SK-N-SH (cell line): ENCODE results near the gene PEA15. TPM values are rescaled to one million over a fixed set of nuclear protein-coding genes. Genes with fewer than 3 reads are reported as not detected.

Source experiments
- CTCF ChIA-PET: fragments of 300-600, 350-600 bp; formaldehyde crosslinking; extraction: SDS; loops from one replicate; lab custom pipeline; 2021; lab: Yijun Ruan, JAX
- POLR2A ChIA-PET: fragments of 350-600 bp; sonication (Branson Sonifier 250); formaldehyde crosslinking; extraction: SDS; loops from one replicate; lab custom pipeline; 2020; ENCODE audit warnings: antibody characterized with exemption, inconsistent platforms; lab: Yijun Ruan, JAX
- DNase-seq: peaks from one replicate; pipeline ENCODE4 v3.0.0; 2012
- H2AFZ ChIP-seq: fragments of 200-600 bp; sonication (generic); 2 replicates; pipeline ENCODE4 v1.8.1; 2016; ENCODE audit warnings: antibody characterized with exemption, mild to moderate bottlenecking, low read depth
- H3F3A ChIP-seq: fragments of 200-600 bp; sonication (generic); replicated peaks from 2 replicates; pipeline ENCODE3; 2016; ENCODE audit warnings: antibody characterized with exemption, mild to moderate bottlenecking; ENCODE audit not compliant: insufficient read depth
- H3K27ac ChIP-seq, 2 experiments: fragments of 200-500 bp in 1 of 2; fragments of 200-600 bp in 1 of 2; sonication (Bioruptor generic) in 1 of 2; sonication (generic), shearing (Covaris generic) in 1 of 2; 2 replicates each; pipeline versions ENCODE4 v1.5.1 to v1.6.1; 2014 to 2016; ENCODE audit warnings: low read depth in 2 of 2, inconsistent platforms in 1 of 2, low read length in 1 of 2, mild to moderate bottlenecking in 1 of 2, mixed read lengths in 1 of 2
- H3K27me3 ChIP-seq: fragments of 200-600 bp; sonication (generic), shearing (Covaris generic); 2 replicates; pipeline ENCODE4 v1.6.1; 2016; ENCODE audit warnings: mixed run types; ENCODE audit not compliant: insufficient read depth
- H3K36me3 ChIP-seq, 2 experiments: fragments of 200-500 bp in 1 of 2; fragments of 200-600 bp in 1 of 2; sonication (Bioruptor generic) in 1 of 2; sonication (generic) in 1 of 2; replicated peaks in 1 of 2; 2 replicates each; pipeline versions ENCODE3 to v1.5.1; 2014 to 2016; ENCODE audit warnings: low read length in 1 of 2, mild to moderate bottlenecking in 1 of 2; ENCODE audit not compliant: insufficient read depth in 2 of 2, control insufficient read depth in 1 of 2
- H3K4me1 ChIP-seq, 2 experiments: fragments of 200-500 bp in 1 of 2; fragments of 200-600 bp in 1 of 2; sonication (Bioruptor generic) in 1 of 2; sonication (generic), shearing (Covaris generic) in 1 of 2; 2 replicates each; pipeline versions ENCODE4 v1.5.1 to v1.6.1; 2014 to 2016; ENCODE audit warnings: low read depth in 1 of 2, low read length in 1 of 2, mixed run types in 1 of 2; ENCODE audit not compliant: insufficient read depth in 2 of 2, control insufficient read depth in 1 of 2
- H3K4me2 ChIP-seq: fragments of 200-600 bp; sonication (generic), shearing (Covaris generic); 2 replicates; pipeline ENCODE4 v1.6.1; 2017; ENCODE audit warnings: mixed run types
- H3K4me3 ChIP-seq, 2 experiments: fragments of 200-500 bp in 1 of 2; fragments of 200-600 bp in 1 of 2; sonication (Bioruptor generic) in 1 of 2; sonication (generic), shearing (Covaris generic) in 1 of 2; 2 replicates each; pipeline versions ENCODE4 v1.5.1 to v1.8.1; 2014 to 2016; ENCODE audit warnings: low read depth in 2 of 2, inconsistent platforms in 1 of 2, low read length in 1 of 2, mild to moderate bottlenecking in 1 of 2, mixed read lengths in 1 of 2, moderate library complexity in 1 of 2
- H3K79me2 ChIP-seq: fragments of 200-600 bp; sonication (generic); 2 replicates; pipeline ENCODE4 v1.8.1; 2017; ENCODE audit warnings: mild to moderate bottlenecking; ENCODE audit not compliant: insufficient read depth
- H3K9ac ChIP-seq: fragments of 200-600 bp; sonication (generic); 2 replicates; pipeline ENCODE4 v1.6.1; 2017; ENCODE audit warnings: mixed run types
- H3K9me2 ChIP-seq: fragments of 200-600 bp; sonication (generic); 2 replicates; pipeline ENCODE4 v1.6.1; 2017; ENCODE audit warnings: mixed run types
- H3K9me3 ChIP-seq: fragments of 200-600 bp; sonication (generic); 2 replicates; pipeline ENCODE4 v1.6.1; 2017; ENCODE audit warnings: mixed run types, mild to moderate bottlenecking, moderate library complexity
- H4K20me1 ChIP-seq: fragments of 200-600 bp; sonication (generic); 2 replicates; pipeline ENCODE4 v1.6.1; 2017; ENCODE audit warnings: mild to moderate bottlenecking, mixed run types; ENCODE audit not compliant: insufficient read depth
- FOSL2 ChIP-seq: IDR thresholded peaks from 2 replicates; pipeline ENCODE4 v1.4.0; 2012; ENCODE audit warnings: low read depth, mild to moderate bottlenecking, moderate library complexity, borderline replicate concordance
- FOXM1 ChIP-seq: IDR thresholded peaks from 2 replicates; pipeline ENCODE4 v1.4.0; 2012; ENCODE audit warnings: low read depth, mild to moderate bottlenecking
- GABPA ChIP-seq: IDR thresholded peaks from 2 replicates; pipeline ENCODE4 v1.4.0; 2012; ENCODE audit warnings: low read depth, mild to moderate bottlenecking
- GATA2 ChIP-seq: sonication (generic); formaldehyde crosslinking; IDR thresholded peaks from 2 replicates; pipeline ENCODE4 v1.5.0; 2020; ENCODE audit warnings: mild to moderate bottlenecking, missing genetic modification reagents
- MXI1 ChIP-seq: IDR thresholded peaks from 2 replicates; pipeline ENCODE4 v1.6.1; 2012; ENCODE audit warnings: mild to moderate bottlenecking, low read depth, low read length, improper control_type of control experiment
- NFIC ChIP-seq: IDR thresholded peaks from 2 replicates; pipeline ENCODE4 v1.4.0; 2012; ENCODE audit warnings: borderline replicate concordance
- NRF1 ChIP-seq: IDR thresholded peaks from 2 replicates; pipeline ENCODE4 v1.6.1; 2012; ENCODE audit warnings: low read depth, mild to moderate bottlenecking, low read length
- POLR2AphosphoS5 ChIP-seq: IDR thresholded peaks from 2 replicates; pipeline ENCODE4 v1.6.1; 2012; ENCODE audit warnings: low read depth, low read length
- RAD21 ChIP-seq: IDR thresholded peaks from 2 replicates; pipeline ENCODE4 v1.6.1; 2012; ENCODE audit warnings: mild to moderate bottlenecking, low read length
- RCOR1 ChIP-seq: fragments of 150-350 bp; IDR thresholded peaks from 2 replicates; pipeline ENCODE4 v1.6.1; 2017; ENCODE audit warnings: antibody characterized with exemption, low read length
- RFX5 ChIP-seq: IDR thresholded peaks from 2 replicates; pipeline ENCODE4 v1.6.1; 2012; ENCODE audit warnings: mild to moderate bottlenecking, improper control_type of control experiment, low read length
- RXRA ChIP-seq: IDR thresholded peaks from 2 replicates; pipeline ENCODE4 v1.4.0; 2012; ENCODE audit warnings: low read depth, mild to moderate bottlenecking, borderline replicate concordance
- SIN3A ChIP-seq: IDR thresholded peaks from 2 replicates; pipeline ENCODE4 v1.6.1; 2012; ENCODE audit warnings: low read depth, mild to moderate bottlenecking, low read length, moderate library complexity, borderline replicate concordance
- SMC3 ChIP-seq: IDR thresholded peaks from 2 replicates; pipeline ENCODE4 v1.6.1; 2012; ENCODE audit warnings: low read depth, low read length, improper control_type of control experiment
- TAF1 ChIP-seq: IDR thresholded peaks from 2 replicates; pipeline ENCODE4 v1.6.1; 2012; ENCODE audit warnings: low read depth, mild to moderate bottlenecking, low read length, moderate library complexity, borderline replicate concordance
- TCF12 ChIP-seq: IDR thresholded peaks from 2 replicates; pipeline ENCODE4 v1.4.0; 2012
- WGBS: methylation state at CpG from one replicate; pipeline ENCODE4 v1.1.6; 2017; ENCODE audit warnings: low lambda C conversion rate; 5-methylcytosine and 5-hydroxymethylcytosine counted together
- polyA plus RNA-seq, 3 experiments: library from polyadenylated mRNA; depleted of rRNA; stranded (reverse); fragments of >200 nt; gene quantifications; 2 replicates each; pipeline ENCODE4 v1.2.3, GENCODE V29; 2012
- TF ChIP-seq, protein P1 (sequence below): fragments of 200-600 bp; sonication (generic); IDR thresholded peaks from 2 replicates; pipeline ENCODE4 v1.6.1; 2017; ENCODE audit warnings: antibody characterized with exemption, mild to moderate bottlenecking, moderate library complexity
- TF ChIP-seq, protein P2 (sequence below): fragments of 150-350 bp; IDR thresholded peaks from 2 replicates; pipeline ENCODE4 v1.6.1; 2016; ENCODE audit warnings: mild to moderate bottlenecking, low read depth, low read length

PEA15 gene
- polyA plus RNA-seq, 1 of the 3 experiments (the other 2 are of a cell fraction): 322 TPM

GRCh38 chr1:160161965-160162705 is 43.0 kb upstream of the PEA15 start:
- Histone ChIP-seq H3K9ac (no peak overlapping the region), H3K79me2 (no peaks in the 10 kb centered on the region), H3K27ac (no peak overlapping the region), H3K9me2 (no peaks in the 10 kb centered on the region), H3K4me3 (no peak overlapping the region), H3K4me1 (no peaks in the 10 kb centered on the region), H3K9me3 (no peaks in the 10 kb centered on the region), H4K20me1 (no peaks in the 10 kb centered on the region), H3K27me3 (peaks cover 10% of the 10 kb centered on the region; the same call in 1 of the 2 replicates), H3K4me2 (no peak overlapping the region), H3F3A (no peaks in the 10 kb centered on the region), H3K36me3 (no peaks in the 10 kb centered on the region), H2AFZ (no peak overlapping the region)
- CTCF ChIA-PET: interaction anchor here (1.1 to 4.3 kb wide), 4 partner anchors 9 to 57 kb away, joined by 3 to 18 read pairs (median 4); no protein-coding TSS in a partner anchor
- POLR2A ChIA-PET: no interaction called here
- no peak for DNase-seq
- TF ChIP-seq RAD21 (peak; percentile 40), GATA2 (CRISPR knock-in tag) (no peak), TAF1 (no peak), MXI1 (no peak), SMC3 (0 out of 2 replicates have a peak, but pooled peaks have one; percentile 16), SIN3A (no peak), NFIC (no peak)
- TF ChIP-seq, protein P1, sequence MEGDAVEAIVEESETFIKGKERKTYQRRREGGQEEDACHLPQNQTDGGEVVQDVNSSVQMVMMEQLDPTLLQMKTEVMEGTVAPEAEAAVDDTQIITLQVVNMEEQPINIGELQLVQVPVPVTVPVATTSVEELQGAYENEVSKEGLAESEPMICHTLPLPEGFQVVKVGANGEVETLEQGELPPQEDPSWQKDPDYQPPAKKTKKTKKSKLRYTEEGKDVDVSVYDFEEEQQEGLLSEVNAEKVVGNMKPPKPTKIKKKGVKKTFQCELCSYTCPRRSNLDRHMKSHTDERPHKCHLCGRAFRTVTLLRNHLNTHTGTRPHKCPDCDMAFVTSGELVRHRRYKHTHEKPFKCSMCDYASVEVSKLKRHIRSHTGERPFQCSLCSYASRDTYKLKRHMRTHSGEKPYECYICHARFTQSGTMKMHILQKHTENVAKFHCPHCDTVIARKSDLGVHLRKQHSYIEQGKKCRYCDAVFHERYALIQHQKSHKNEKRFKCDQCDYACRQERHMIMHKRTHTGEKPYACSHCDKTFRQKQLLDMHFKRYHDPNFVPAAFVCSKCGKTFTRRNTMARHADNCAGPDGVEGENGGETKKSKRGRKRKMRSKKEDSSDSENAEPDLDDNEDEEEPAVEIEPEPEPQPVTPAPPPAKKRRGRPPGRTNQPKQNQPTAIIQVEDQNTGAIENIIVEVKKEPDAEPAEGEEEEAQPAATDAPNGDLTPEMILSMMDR: peak; percentile 44
- TF ChIP-seq, protein P2, sequence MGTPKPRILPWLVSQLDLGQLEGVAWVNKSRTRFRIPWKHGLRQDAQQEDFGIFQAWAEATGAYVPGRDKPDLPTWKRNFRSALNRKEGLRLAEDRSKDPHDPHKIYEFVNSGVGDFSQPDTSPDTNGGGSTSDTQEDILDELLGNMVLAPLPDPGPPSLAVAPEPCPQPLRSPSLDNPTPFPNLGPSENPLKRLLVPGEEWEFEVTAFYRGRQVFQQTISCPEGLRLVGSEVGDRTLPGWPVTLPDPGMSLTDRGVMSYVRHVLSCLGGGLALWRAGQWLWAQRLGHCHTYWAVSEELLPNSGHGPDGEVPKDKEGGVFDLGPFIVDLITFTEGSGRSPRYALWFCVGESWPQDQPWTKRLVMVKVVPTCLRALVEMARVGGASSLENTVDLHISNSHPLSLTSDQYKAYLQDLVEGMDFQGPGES: no peak
- WGBS: 42% methylated on average over 4 of the region's 6 CpGs

- TF ChIP-seq GATA2 (CRISPR knock-in tag) (no peak), NFIC (no peak), RXRA (no peak), RFX5 (no peak), GABPA (no peak), NRF1 (no peak), FOXM1 (no peak), TAF1 (no peak), RCOR1 (no peak), FOSL2 (no peak), POLR2AphosphoS5 (no peak), TCF12 (no peak)
- Histone ChIP-seq H3K9me2 (no peaks in the 10 kb centered on the region), H3F3A (no peaks in the 10 kb centered on the region), H3K4me2 (no peak overlapping the region), H4K20me1 (no peaks in the 10 kb centered on the region), H3K9ac (no peak overlapping the region), H3K79me2 (no peaks in the 10 kb centered on the region), H3K9me3 (no peaks in the 10 kb centered on the region), H3K27ac (no peak overlapping the region), H3K4me3 (no peak overlapping the region), H3K36me3 (no peaks in the 10 kb centered on the region), H3K27me3 (peaks cover 10% of the 10 kb centered on the region; the same call in 1 of the 2 replicates), H2AFZ (no peak overlapping the region), H3K4me1 (no peaks in the 10 kb centered on the region)
- WGBS: 49% methylated on average over 2 of the region's 2 CpGs
- ChIA-PET POLR2A (no interaction called here), CTCF (interaction anchor here (1.1 to 4.3 kb wide), 4 partner anchors 10 to 57 kb away, joined by 3 to 18 read pairs (median 4); no protein-coding TSS in a partner anchor)
- DNase-seq: no peak
Observed at GRCh38 chr1:160162931-160163330, 42.3 kb upstream of the PEA15 start.
